ENCODE measurements around the gene SLC8A1. TPM values are rescaled to one million over a fixed set of nuclear protein-coding genes. Genes with fewer than 3 reads are reported as not detected.

Gene SLC8A1
- total RNA-seq, 1 donor from 2014 or later, result 34.8 TPM

DNA sequence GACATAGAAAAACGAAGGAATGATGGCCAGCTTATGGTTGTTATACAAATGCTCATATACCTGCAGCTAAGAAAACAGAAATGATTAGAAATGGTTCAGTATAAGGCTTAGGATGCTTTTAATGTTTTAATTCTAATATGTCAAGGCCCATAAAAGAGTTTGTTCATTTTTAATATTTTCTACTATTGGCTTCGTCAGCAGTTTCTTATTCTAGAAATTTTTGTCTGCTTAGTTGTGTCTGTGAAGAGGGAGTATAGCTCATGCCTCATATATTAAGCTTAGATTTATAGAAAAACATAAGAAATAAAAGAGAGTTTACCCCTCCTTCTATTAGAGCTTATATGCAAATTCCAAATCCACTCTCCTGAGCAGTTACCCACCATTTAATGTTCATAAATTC lies 292.6 kb downstream of the SLC8A1 start:
- peaks cover 4% of the 10 kb centered on the region for H3K4me1 Mint-ChIP-seq (ENCODE audit: low read depth, unreplicated experiment)

DNA sequence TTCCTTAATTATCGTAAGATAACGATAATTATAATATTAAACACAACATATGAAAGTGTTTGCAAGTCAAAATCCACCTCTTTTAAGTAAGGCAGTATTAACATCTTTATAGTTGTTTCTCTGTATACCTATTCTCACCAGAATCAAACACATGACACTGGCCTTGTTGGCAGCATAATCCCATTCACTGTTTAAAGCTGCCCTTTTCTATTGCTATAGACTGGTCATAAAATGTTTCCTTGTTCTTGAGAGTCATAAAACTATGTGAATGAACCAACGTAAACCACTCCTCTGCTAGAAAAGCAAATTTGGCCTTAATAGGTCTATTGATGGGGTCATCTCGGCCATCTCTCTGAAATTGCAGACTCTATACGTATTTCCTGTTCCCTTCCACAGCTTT lies 293.1 kb downstream of the SLC8A1 start:
- Histone ChIP-seq H3K9me3 (ENCODE audit: insufficient read depth, low read depth, low read length) (no peaks in the 10 kb centered on the region), H4K20me1 (ENCODE audit: insufficient read depth, low read length) (no peaks in the 10 kb centered on the region), H3K36me3 (ENCODE audit: insufficient read depth, low read length) (no peaks in the 10 kb centered on the region), H2AFZ (ENCODE audit: low read depth, low read length) (no peak overlapping the region), H3K27ac (ENCODE audit: low read depth, low read length) (no peak overlapping the region), H3K4me3 (ENCODE audit: insufficient read depth, low read depth, low read length) (no peak overlapping the region), H3K4me2 (ENCODE audit: low read length) (no peak overlapping the region), H3K4me1 (ENCODE audit: insufficient read depth, low read length) (no peaks in the 10 kb centered on the region), H3K9ac (ENCODE audit: low read length) (no peak overlapping the region), H3K79me2 (ENCODE audit: insufficient read depth, low read length) (no peaks in the 10 kb centered on the region), H3K27me3 (ENCODE audit: insufficient read depth, low read length) (no peaks in the 10 kb centered on the region)
- no peaks in the 10 kb centered on the region for H3K27me3 Mint-ChIP-seq (ENCODE audit: low read depth, unreplicated experiment)
- H3K9me3 Mint-ChIP-seq (ENCODE audit: unreplicated experiment), result no peaks in the 10 kb centered on the region
- peaks cover 25% of the 10 kb centered on the region for H3K36me3 Mint-ChIP-seq (ENCODE audit: low read depth, unreplicated experiment)
- TF ChIP-seq EZH2 (IDR thresholded peaks at IDR 0.05; ENCODE audit: insufficient read depth, low read length), result no peak
- TF ChIP-seq, protein P1, sequence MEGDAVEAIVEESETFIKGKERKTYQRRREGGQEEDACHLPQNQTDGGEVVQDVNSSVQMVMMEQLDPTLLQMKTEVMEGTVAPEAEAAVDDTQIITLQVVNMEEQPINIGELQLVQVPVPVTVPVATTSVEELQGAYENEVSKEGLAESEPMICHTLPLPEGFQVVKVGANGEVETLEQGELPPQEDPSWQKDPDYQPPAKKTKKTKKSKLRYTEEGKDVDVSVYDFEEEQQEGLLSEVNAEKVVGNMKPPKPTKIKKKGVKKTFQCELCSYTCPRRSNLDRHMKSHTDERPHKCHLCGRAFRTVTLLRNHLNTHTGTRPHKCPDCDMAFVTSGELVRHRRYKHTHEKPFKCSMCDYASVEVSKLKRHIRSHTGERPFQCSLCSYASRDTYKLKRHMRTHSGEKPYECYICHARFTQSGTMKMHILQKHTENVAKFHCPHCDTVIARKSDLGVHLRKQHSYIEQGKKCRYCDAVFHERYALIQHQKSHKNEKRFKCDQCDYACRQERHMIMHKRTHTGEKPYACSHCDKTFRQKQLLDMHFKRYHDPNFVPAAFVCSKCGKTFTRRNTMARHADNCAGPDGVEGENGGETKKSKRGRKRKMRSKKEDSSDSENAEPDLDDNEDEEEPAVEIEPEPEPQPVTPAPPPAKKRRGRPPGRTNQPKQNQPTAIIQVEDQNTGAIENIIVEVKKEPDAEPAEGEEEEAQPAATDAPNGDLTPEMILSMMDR (IDR thresholded peaks at IDR 0.05; ENCODE audit: insufficient read depth, low read depth, low read length), result no peak
- FAIRE-seq, result no peak
- H3K27ac Mint-ChIP-seq (ENCODE audit: unreplicated experiment), result no peak overlapping the region
- no peak overlapping the region for H3K4me3 Mint-ChIP-seq (ENCODE audit: unreplicated experiment)
- DNase-seq (ENCODE audit: low read depth), result no peak
- peaks cover 4% of the 10 kb centered on the region for H3K4me1 Mint-ChIP-seq (ENCODE audit: low read depth, unreplicated experiment)

More for the DNA sequence above, 292.6 kb downstream of the SLC8A1 start:
- Histone ChIP-seq H3K4me3 (ENCODE audit: insufficient read depth, low read depth, low read length) (no peak overlapping the region), H3K79me2 (ENCODE audit: insufficient read depth, low read length) (no peaks in the 10 kb centered on the region), H3K4me2 (ENCODE audit: low read length) (no peak overlapping the region), H4K20me1 (ENCODE audit: insufficient read depth, low read length) (no peaks in the 10 kb centered on the region), H3K9ac (ENCODE audit: low read length) (no peak overlapping the region), H3K4me1 (ENCODE audit: insufficient read depth, low read length) (no peaks in the 10 kb centered on the region), H3K9me3 (ENCODE audit: insufficient read depth, low read depth, low read length) (no peaks in the 10 kb centered on the region), H3K27ac (ENCODE audit: low read depth, low read length) (no peak overlapping the region), H3K27me3 (ENCODE audit: insufficient read depth, low read length) (no peaks in the 10 kb centered on the region), H3K36me3 (ENCODE audit: insufficient read depth, low read length) (no peaks in the 10 kb centered on the region), H2AFZ (ENCODE audit: low read depth, low read length) (no peak overlapping the region)
- FAIRE-seq (no peak), DNase-seq (ENCODE audit: low read depth) (no peak)
- Mint-ChIP-seq H3K36me3 (ENCODE audit: low read depth, unreplicated experiment) (peaks cover 30% of the 10 kb centered on the region), H3K27me3 (ENCODE audit: low read depth, unreplicated experiment) (no peaks in the 10 kb centered on the region), H3K9me3 (ENCODE audit: unreplicated experiment) (no peaks in the 10 kb centered on the region), H3K4me3 (ENCODE audit: unreplicated experiment) (no peak overlapping the region), H3K27ac (ENCODE audit: unreplicated experiment) (no peak overlapping the region)
- TF ChIP-seq, protein P1 (IDR thresholded peaks at IDR 0.05; ENCODE audit: insufficient read depth, low read depth, low read length), result no peak
- TF ChIP-seq EZH2 (IDR thresholded peaks at IDR 0.05; ENCODE audit: insufficient read depth, low read length), result no peak

DNA sequence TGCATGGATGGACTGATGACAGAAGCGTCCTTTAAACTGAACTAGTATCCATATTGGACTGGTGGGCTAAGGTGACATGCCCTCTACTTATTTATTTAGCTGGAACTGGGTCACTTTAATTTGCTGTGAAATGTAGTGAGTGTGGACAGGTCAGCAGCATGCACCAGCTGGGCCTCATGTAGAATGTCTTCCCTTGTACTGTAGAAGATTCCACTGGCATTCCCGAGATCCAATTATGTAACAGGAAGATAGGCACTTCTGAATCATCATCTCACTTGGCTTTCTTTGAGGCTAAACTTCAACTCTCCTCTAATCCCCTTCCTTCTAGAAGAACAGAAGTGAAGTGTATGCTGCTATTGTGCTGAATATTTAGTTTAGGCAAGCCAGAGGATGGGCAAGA lies 296.2 kb downstream of the SLC8A1 start:
- TF ChIP-seq EZH2 (IDR thresholded peaks at IDR 0.05; ENCODE audit: insufficient read depth, low read length), result no peak
- Histone ChIP-seq H3K36me3 (ENCODE audit: insufficient read depth, low read length) (no peaks in the 10 kb centered on the region), H3K27ac (ENCODE audit: low read depth, low read length) (no peak overlapping the region), H3K9me3 (ENCODE audit: insufficient read depth, low read depth, low read length) (no peaks in the 10 kb centered on the region), H4K20me1 (ENCODE audit: insufficient read depth, low read length) (no peaks in the 10 kb centered on the region), H2AFZ (ENCODE audit: low read depth, low read length) (no peak overlapping the region), H3K79me2 (ENCODE audit: insufficient read depth, low read length) (no peaks in the 10 kb centered on the region), H3K9ac (ENCODE audit: low read length) (no peak overlapping the region), H3K27me3 (ENCODE audit: insufficient read depth, low read length) (no peaks in the 10 kb centered on the region), H3K4me2 (ENCODE audit: low read length) (no peak overlapping the region), H3K4me1 (ENCODE audit: insufficient read depth, low read length) (no peaks in the 10 kb centered on the region), H3K4me3 (ENCODE audit: insufficient read depth, low read depth, low read length) (no peak overlapping the region)
- peaks cover 12% of the 10 kb centered on the region for H3K36me3 Mint-ChIP-seq (ENCODE audit: low read depth, unreplicated experiment)
- H3K4me3 Mint-ChIP-seq (ENCODE audit: unreplicated experiment), result no peak overlapping the region
- peaks cover 4% of the 10 kb centered on the region for H3K4me1 Mint-ChIP-seq (ENCODE audit: low read depth, unreplicated experiment)
- no peak for DNase-seq (ENCODE audit: low read depth)
- no peak for FAIRE-seq
- no peak overlapping the region for H3K27ac Mint-ChIP-seq (ENCODE audit: unreplicated experiment)
- no peaks in the 10 kb centered on the region for H3K9me3 Mint-ChIP-seq (ENCODE audit: unreplicated experiment)
- no peaks in the 10 kb centered on the region for H3K27me3 Mint-ChIP-seq (ENCODE audit: low read depth, unreplicated experiment)

All from astrocyte (in vitro differentiated cells and primary cell).